GM12878 (cell line): ENCODE measurements around the gene TRAF3IP1. TPM values are rescaled to one million over a fixed set of nuclear protein-coding genes. Genes with fewer than 3 reads are reported as not detected.

Experiments
- ATAC-seq: fragments of 200-7000 bp; cut with Tn5 transposase; 3 replicates; pipeline ENCODE4 v1.9.1; 2020; ENCODE audit warnings: mild to moderate bottlenecking, moderate library complexity
- BruUV-seq: library from RNA; stranded (reverse); fragments of 400-500 nt; replicated peaks from 2 replicates; lab custom pipeline; 2021; lab: Mats Ljungman, UMichigan
- CTCF ChIA-PET: fragments of 300-600 bp; sonication (Branson Sonifier 250); formaldehyde crosslinking; extraction: SDS; loops from one replicate; lab custom pipeline; 2021; ENCODE audit warnings: inconsistent platforms; lab: Yijun Ruan, JAX
- POLR2A ChIA-PET: fragments of 350-600 bp; formaldehyde crosslinking; extraction: SDS; loops from one replicate; lab custom pipeline; 2021; ENCODE audit warnings: inconsistent platforms; lab: Charles Lee
- RAD21 ChIA-PET: fragments of 300-600 bp; sonication (Branson Sonifier 250); formaldehyde crosslinking; loops from one replicate; lab custom pipeline; 2023; ENCODE audit warnings: antibody characterized with exemption; ENCODE audit not compliant: unreplicated experiment; lab: Charles Lee
- SMC1A ChIA-PET: fragments of 300-600 bp; sonication (Branson Sonifier 250); formaldehyde crosslinking; loops from one replicate; lab custom pipeline; 2023; ENCODE audit not compliant: unreplicated experiment, uncharacterized antibody; lab: Charles Lee
- DNase-seq: peaks from one replicate; pipeline ENCODE4 v3.0.0-alpha.2; 2011; ENCODE audit warnings: low read depth, low spot score
- FAIRE-seq: peaks from 3 replicates; lab custom pipeline; 2011; peaks lifted over from hg19 to GRCh38; lab: Jason Lieb, UNC
- H2AFZ ChIP-seq: 2 replicates; pipeline ENCODE4 v1.6.0; 2011; ENCODE audit warnings: low read depth, low read length, control low read depth; ENCODE audit not compliant: control insufficient read depth
- H3K27ac ChIP-seq: 2 replicates; pipeline ENCODE4 v1.5.1; 2011; ENCODE audit warnings: control low read depth; ENCODE audit not compliant: control insufficient read depth, insufficient read depth
- H3K27me3 ChIP-seq, 2 experiments: replicated peaks in 1 of 2; 2 replicates each; pipeline versions ENCODE4 v1.6.0 to v1.6.1; 2011; ENCODE audit warnings: low read length in 1 of 2; ENCODE audit not compliant: control insufficient read depth in 2 of 2, insufficient read depth in 2 of 2
- H3K36me3 ChIP-seq, 2 experiments: 2 replicates each; pipeline ENCODE4 v1.5.1; 2011; ENCODE audit warnings: low read length in 1 of 2; ENCODE audit not compliant: control insufficient read depth in 2 of 2, insufficient read depth in 2 of 2
- H3K4me1 ChIP-seq: 2 replicates; pipeline ENCODE4 v1.6.1; 2011; ENCODE audit warnings: mild to moderate bottlenecking, low read length, moderate library complexity, mixed read lengths; ENCODE audit not compliant: control insufficient read depth, insufficient read depth
- H3K4me2 ChIP-seq: 2 replicates; pipeline ENCODE4 v1.6.0; 2011; ENCODE audit warnings: control low read depth; ENCODE audit not compliant: control insufficient read depth, insufficient read depth
- H3K4me3 ChIP-seq: fragments of 200-600 bp; sonication (generic); 2 replicates; pipeline ENCODE4 v1.5.1; 2016
- H3K79me2 ChIP-seq: 2 replicates; pipeline ENCODE4 v1.6.0; 2011; ENCODE audit warnings: low read length; ENCODE audit not compliant: control insufficient read depth, insufficient read depth
- H3K9ac ChIP-seq: 2 replicates; pipeline ENCODE4 v1.8.0; 2011; ENCODE audit warnings: low read length, control low read depth, mixed read lengths; ENCODE audit not compliant: control insufficient read depth, insufficient read depth
- H3K9me3 ChIP-seq: replicated peaks from 3 replicates; pipeline ENCODE4 v1.5.1; 2011; ENCODE audit warnings: mild to moderate bottlenecking, low read length; ENCODE audit not compliant: control insufficient read depth, insufficient read depth
- H4K20me1 ChIP-seq: 2 replicates; pipeline ENCODE4 v1.6.0; 2011; ENCODE audit not compliant: control insufficient read depth, insufficient read depth
- CEBPZ ChIP-seq: fragments of 150-350 bp; IDR thresholded peaks from 2 replicates; pipeline ENCODE4 v1.6.1; 2016; ENCODE audit warnings: low read depth, low read length
- MXI1 ChIP-seq: fragments of 150-350 bp; IDR thresholded peaks from 2 replicates; pipeline ENCODE4 v1.6.1; 2011; ENCODE audit warnings: low read depth, mild to moderate bottlenecking, inconsistent platforms, low read length, improper control_type of control experiment
- NRF1 ChIP-seq: conservative IDR thresholded peaks from 2 replicates; pipeline ENCODE4 v1.6.1; 2011; ENCODE audit warnings: mild to moderate bottlenecking, low read depth, low read length, improper control_type of control experiment
- POU2F2 ChIP-seq: IDR thresholded peaks from 3 replicates; pipeline ENCODE4 v1.6.1; 2011; ENCODE audit warnings: low read depth, mild to moderate bottlenecking, low read length, borderline replicate concordance
- PRDM15 ChIP-seq: fragments of 450-650 bp; formaldehyde crosslinking; IDR thresholded peaks from 2 replicates; pipeline ENCODE4 v1.4.0; 2020; ENCODE audit warnings: mild to moderate bottlenecking, moderate library complexity
- RBBP5 ChIP-seq: fragments of 200-600 bp; sonication (generic); conservative IDR thresholded peaks from 2 replicates; pipeline ENCODE4 v1.6.1; 2016
- SP1 ChIP-seq: IDR thresholded peaks from one replicate; pipeline ENCODE4 v1.6.1; 2011; ENCODE audit warnings: low read depth, low read length
- ZNF274 ChIP-seq: IDR thresholded peaks from one replicate; pipeline ENCODE4 v1.8.0; 2011; ENCODE audit not compliant: insufficient read length, insufficient read depth
- WGBS: methylation state at CpG from one replicate; pipeline ENCODE4 v1.1.6; 2016; ENCODE audit warnings: low lambda C conversion rate; ENCODE audit not compliant: insufficient replicate concordance, insufficient coverage; ENCODE audit errors: missing lambda C conversion rate; 5-methylcytosine and 5-hydroxymethylcytosine counted together
- in situ Hi-C: fragments of 300-500 bp; cut with MboI; formaldehyde crosslinking; loops from 9 replicates; pipeline ENCODE4 v1.14.3; 2018; ENCODE audit warnings: mixed read lengths
- intact Hi-C: fragments of 100-400 bp; cut with micrococcal nuclease; formaldehyde crosslinking; loops from one replicate; pipeline ENCODE4 v1.14.2; 2022; ENCODE audit not compliant: unreplicated experiment
- polyA plus RNA-seq, 11 experiments: library from polyadenylated mRNA; depleted of rRNA in 4 of 11; unstranded in 6 of 11; stranded (reverse) in 5 of 11; fragments of >200 nt; fragmentation: Nextera tagmentation in 4 of 11; fragmentation: Illumina TruSeq in 1 of 11; extraction: Ambion mirVana in 4 of 11; extraction: Trizol in 1 of 11; gene quantifications; 1 replicate in 1 of 11; 2 replicates in 10 of 11; pipeline versions ENCODE4 v1.2.1 to v1.2.3, GENCODE V29; 2011 to 2016; ENCODE audit warnings: inconsistent platforms in 2 of 11, missing spikeins in 2 of 11, low read depth in 1 of 11
- total RNA-seq, 4 experiments: library from RNA; depleted of rRNA in 3 of 4; stranded (reverse); fragments of >200 nt in 3 of 4; fragmentation: Illumina TruSeq in 1 of 4; extraction: Trizol in 1 of 4; gene quantifications; 2 replicates each; pipeline versions ENCODE4 v1.2.1 to v1.2.3, GENCODE V29; 2013 to 2021

TRAF3IP1 gene
- total and polyA plus RNA-seq, 10 of the 15 experiments (the other 5 are each of a cell fraction or from before 2014, with no cell fraction given), result 1.6 to 7.5 (median 3.6) TPM

GRCh38 chr2:238305965-238306671 lies 14.2 kb upstream of the TRAF3IP1 start:
- ATAC-seq (no peak; the same call in 2 of the 3 replicates), FAIRE-seq (no peak), DNase-seq (no peak)
- TF ChIP-seq CEBPZ (no peak), NRF1 (no peak), POU2F2 (no peak), SP1 (no peak), ZNF274 (no peak), MXI1 (no peak), PRDM15 (CRISPR knock-in tag) (no peak), RBBP5 (no peak)
- H3K4me1 ChIP-seq, result peaks cover 4% of the 10 kb centered on the region
- H3K27me3 ChIP-seq, result no peaks in the 10 kb centered on the region; a peak in 1 of 4 replicates
- CTCF ChIA-PET, result no interaction called here
- SMC1A ChIA-PET, result no interaction called here
- no peaks in the 10 kb centered on the region for H3K9me3 ChIP-seq
- 37% methylated on average over 9 of the region's 11 CpGs for WGBS
- POLR2A ChIA-PET, result no interaction called here
- no peaks in the 10 kb centered on the region for H3K36me3 ChIP-seq
- intact Hi-C loops (no loop called here), in situ Hi-C loops (no loop called here)
- RAD21 ChIA-PET, result interaction anchor here (0.8 to 1.4 kb wide), 2 partner anchors 18 to 43 kb away, joined by 3 read pairs; partner anchors contain the start of gene PER2
- no peak overlapping the region for H3K27ac ChIP-seq
- no peak overlapping the region for H3K9ac ChIP-seq
- no peaks in the 10 kb centered on the region for H3K79me2 ChIP-seq
- 0 out of 2 replicates have a peak overlapping the region, but pooled peaks have one; percentile 17 for H2AFZ ChIP-seq
- H3K4me2 ChIP-seq, result peak overlapping the region; percentile 48
- no peaks in the 10 kb centered on the region for H4K20me1 ChIP-seq
- no peak overlapping the region for H3K4me3 ChIP-seq
- no TSS peak for BruUV-seq
